Spleen (tissue), 7 donors: Measurements from ENCODE around the gene DISC1.

ENCODE experiments used
- POLR2A ChIP-seq, 3 donors: fragments of 450-650 bp; IDR thresholded peaks; one replicate each; pipeline ENCODE4 v1.5.1; 2017; ENCODE audit warnings: antibody characterized with exemption in 3 of 3, mild to moderate bottlenecking in 1 of 3
- TF ChIP-seq, protein P1 (sequence below), 11 experiments: fragments of 200-600 bp in 7 of 11; fragments of 450-650 bp in 4 of 11; sonication (generic) in 4 of 11; IDR thresholded peaks in 8 of 11; conservative IDR thresholded peaks in 3 of 11; 1 replicate in 7 of 11; 2 replicates in 4 of 11; pipeline versions ENCODE4 v1.4.0 to v1.8.0; 2016 to 2021; ENCODE audit warnings: antibody characterized with exemption in 11 of 11, inconsistent platforms in 4 of 11, mild to moderate bottlenecking in 1 of 11
- donor health status: DM: no; HTN: no; CAD: no; lungs with moderate emphysema.
- donor health status: DM: no; HTN: no; CAD: no.
- donor health status: DM: no; HTN: no; CAD: no.

- TF ChIP-seq, protein P1, sequence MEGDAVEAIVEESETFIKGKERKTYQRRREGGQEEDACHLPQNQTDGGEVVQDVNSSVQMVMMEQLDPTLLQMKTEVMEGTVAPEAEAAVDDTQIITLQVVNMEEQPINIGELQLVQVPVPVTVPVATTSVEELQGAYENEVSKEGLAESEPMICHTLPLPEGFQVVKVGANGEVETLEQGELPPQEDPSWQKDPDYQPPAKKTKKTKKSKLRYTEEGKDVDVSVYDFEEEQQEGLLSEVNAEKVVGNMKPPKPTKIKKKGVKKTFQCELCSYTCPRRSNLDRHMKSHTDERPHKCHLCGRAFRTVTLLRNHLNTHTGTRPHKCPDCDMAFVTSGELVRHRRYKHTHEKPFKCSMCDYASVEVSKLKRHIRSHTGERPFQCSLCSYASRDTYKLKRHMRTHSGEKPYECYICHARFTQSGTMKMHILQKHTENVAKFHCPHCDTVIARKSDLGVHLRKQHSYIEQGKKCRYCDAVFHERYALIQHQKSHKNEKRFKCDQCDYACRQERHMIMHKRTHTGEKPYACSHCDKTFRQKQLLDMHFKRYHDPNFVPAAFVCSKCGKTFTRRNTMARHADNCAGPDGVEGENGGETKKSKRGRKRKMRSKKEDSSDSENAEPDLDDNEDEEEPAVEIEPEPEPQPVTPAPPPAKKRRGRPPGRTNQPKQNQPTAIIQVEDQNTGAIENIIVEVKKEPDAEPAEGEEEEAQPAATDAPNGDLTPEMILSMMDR (IDR thresholded peaks at IDR 0.05 in 8 of 11, conservative IDR thresholded peaks at IDR 0.05 in 3 of 11), result no peak
- TF ChIP-seq POLR2A (IDR thresholded peaks at IDR 0.05), result no peak
These were observed 409.8 kb downstream of the DISC1 start for GRCh38 chr1:232036181-232036933.
